ENCODE results near the gene PTPRN2. TPM values are rescaled to one million over a fixed set of nuclear protein-coding genes. Genes with fewer than 3 reads are reported as not detected.

Gene PTPRN2
- total RNA-seq, 4 donors from 2014 or later = 2.0 to 9.5 (median 2.6) TPM

- no peak for DNase-seq (ENCODE audit: low spot score)
- no peak for TF ChIP-seq CTCF (IDR thresholded peaks at IDR 0.05)
- ATAC-seq (ENCODE audit: low FRiP score) = no peak
Measured at GRCh38 chr7:157840174-157840913, 747.3 kb downstream of the PTPRN2 start.

- ATAC-seq (ENCODE audit: low FRiP score) = no peak
- DNase-seq (ENCODE audit: low spot score) = no peak
- no peak for TF ChIP-seq CTCF (IDR thresholded peaks at IDR 0.05)
Measured at GRCh38 chr7:157839672-157840167, 747.9 kb downstream of the PTPRN2 start.

- no peak for TF ChIP-seq CTCF (IDR thresholded peaks at IDR 0.05)
- ATAC-seq (ENCODE audit: low FRiP score) (peak; percentile 23), DNase-seq (ENCODE audit: low spot score) (no peak)
Measured at GRCh38 chr7:157839226-157839625, 748.4 kb downstream of the PTPRN2 start.

GRCh38 chr7:157837561-157837960 is 750.1 kb downstream of the PTPRN2 start:
- no peak for TF ChIP-seq CTCF (IDR thresholded peaks at IDR 0.05)
- no peak for DNase-seq (ENCODE audit: low spot score)
- no peak for ATAC-seq (ENCODE audit: low FRiP score)

- ATAC-seq (ENCODE audit: low FRiP score) (no peak), DNase-seq (ENCODE audit: low spot score) (no peak)
- TF ChIP-seq CTCF (IDR thresholded peaks at IDR 0.05) = no peak
Measured at GRCh38 chr7:157837047-157837446, 750.6 kb downstream of the PTPRN2 start.

- DNase-seq (ENCODE audit: low spot score) = no peak
- no peak for ATAC-seq (ENCODE audit: low FRiP score)
- no peak for TF ChIP-seq CTCF (IDR thresholded peaks at IDR 0.05)
Measured at GRCh38 chr7:157834501-157835163, 753.0 kb downstream of the PTPRN2 start.

Measured in omental fat pad (tissue), 4 donors.